HG03280 (cell line): Measurements from ENCODE around the gene TMA7B.
"Not testable (repeated sequence)": the region's sequence is repeated elsewhere in the genome, so short reads cannot be mapped to it uniquely, and the experiment has no call there.

Experiments used
- ATAC-seq: cut with Tn5 transposase; IDR thresholded peaks from one replicate; pipeline ENCODE4 v1.9.1; 2021; ENCODE audit warnings: mild to moderate bottlenecking, moderate library complexity; ENCODE audit not compliant: unreplicated experiment

TMA7B gene

DNA sequence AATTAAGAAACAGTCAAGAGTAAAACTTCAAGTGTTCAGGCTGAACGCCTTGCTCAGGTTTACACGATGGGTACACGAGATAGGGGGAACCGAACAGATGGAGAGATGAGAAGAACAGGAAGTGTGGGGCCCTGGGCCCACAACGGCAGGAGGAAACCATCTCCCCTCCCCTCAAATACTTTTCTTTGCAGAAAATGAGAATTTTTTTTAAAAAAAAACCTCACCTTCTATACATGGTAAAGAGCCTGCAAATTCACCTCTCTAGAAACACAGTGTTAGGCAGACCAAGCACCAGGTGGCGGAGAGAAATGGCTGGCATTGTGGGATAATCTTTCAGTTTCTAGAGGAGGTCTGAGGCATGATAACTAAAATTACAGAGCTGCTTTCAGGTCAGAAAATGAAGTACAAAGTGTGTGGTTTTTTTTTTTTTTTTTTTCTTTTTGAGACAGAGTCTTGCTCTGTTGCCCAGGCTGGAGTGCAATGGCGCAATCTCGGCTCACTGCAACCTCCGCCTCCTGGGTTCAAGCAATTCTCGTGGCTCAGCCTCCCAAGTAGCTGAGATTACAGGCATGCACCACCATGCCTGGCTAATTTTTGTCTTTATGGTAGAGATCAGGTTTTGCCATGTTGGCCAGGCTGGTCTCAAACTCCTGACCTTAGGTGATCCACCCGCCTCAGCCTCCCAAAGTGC is 8.4 kb upstream of the TMA7B start:
- not testable (repeated sequence) for ATAC-seq

DNA sequence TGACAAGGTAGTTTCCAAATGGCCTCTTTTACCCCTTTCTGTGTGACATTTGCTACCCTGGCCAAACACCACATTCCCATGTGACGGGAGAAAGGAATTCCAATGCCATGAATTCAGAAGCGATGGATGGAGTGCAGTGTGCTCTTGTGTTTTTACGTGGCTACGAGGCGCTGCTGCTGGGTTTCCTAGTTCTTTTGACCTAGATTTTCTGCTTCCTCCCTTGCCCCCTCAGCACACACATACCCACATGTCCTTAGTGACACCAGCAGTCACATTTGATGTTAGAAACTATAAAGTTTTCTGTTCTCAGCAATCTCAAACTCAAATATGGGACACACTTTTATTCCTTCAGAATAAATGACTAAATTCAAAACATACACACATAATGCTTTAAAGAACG is 7.8 kb upstream of the TMA7B start:
- ATAC-seq, result no peak

DNA sequence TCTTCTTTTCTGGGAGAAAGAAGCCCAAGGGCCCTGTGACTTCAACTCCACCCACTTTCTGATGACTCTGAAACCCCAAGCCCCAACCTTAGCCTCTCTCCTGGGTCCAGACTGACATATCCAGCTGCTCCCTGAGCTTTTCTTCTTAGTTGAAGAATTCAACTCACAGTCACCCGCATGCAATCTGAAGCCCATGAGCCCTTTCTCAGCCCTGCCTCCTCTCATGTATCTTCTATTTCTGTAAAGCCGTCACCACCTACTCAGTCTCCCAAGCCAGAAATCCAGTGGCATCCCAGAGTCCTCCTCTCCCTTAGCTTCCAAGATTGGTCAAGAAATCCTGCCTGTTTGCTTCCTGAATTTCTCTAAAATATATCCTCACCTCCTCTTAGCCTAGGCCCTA is 7.1 kb upstream of the TMA7B start:
- no peak for ATAC-seq

GRCh38 chr22:39954584-39955055 is 5.6 kb upstream of the TMA7B start:
- no peak for ATAC-seq

DNA sequence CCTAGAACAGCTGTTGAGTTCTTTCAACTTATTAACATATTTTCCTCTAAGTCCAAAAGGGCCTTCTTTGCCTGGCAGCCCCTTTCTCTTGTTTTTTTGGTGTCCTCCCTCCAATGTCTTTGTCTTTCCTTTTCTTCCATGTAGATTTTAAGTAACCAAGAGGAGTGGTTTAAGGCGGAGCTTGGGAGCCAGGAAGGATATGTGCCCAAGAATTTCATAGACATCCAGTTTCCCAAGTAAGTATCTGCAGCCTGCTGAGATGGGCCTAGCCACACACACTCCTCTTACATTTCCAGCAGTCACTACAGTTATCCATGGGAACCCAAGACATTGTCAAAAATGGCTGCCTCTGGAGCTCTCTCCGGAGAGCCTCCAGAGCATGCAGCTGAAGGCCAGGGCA is 4.5 kb upstream of the TMA7B start:
- ATAC-seq, result no peak

- no peak for ATAC-seq
Measured at GRCh38 chr22:39956932-39957664, 3.1 kb upstream of the TMA7B start.

- ATAC-seq, result no peak
Measured at GRCh38 chr22:39958009-39958711, 2.0 kb upstream of the TMA7B start.

DNA sequence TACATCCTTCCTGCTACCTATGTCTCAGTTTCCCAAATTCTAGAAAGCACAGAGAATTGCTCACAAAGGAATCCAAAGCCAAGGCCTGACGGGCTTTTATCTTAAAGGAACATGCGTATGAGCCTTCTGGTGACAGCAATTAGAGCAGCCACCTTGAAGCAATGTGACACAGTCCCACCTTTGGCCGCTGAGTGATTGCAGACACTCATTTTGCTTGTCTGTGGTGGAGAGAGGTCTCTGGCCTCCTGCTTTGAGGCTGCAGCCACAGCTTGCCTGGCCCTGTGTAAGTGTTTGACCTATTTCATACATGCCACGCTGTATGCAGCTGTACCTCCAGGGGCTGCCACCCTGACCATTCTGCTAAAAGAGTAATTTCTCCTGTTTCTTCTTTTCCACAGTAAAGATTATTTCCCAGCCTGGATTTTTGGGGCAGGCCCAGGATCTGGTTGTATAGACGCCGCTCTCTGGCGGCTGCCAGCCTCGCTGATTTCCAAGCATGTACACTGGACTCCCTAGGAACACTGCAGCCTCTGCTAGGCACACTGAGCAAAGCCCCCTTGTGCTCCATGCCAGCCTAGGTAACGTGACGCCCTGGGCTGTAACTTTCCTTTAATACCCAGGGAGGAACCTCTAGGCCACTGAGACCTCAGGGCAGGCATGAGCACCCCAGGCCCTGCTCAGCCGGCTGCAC is 1.1 kb upstream of the TMA7B start:
- ATAC-seq, result no peak

GRCh38 chr22:39960791-39961746 is 872 bp downstream of the TMA7B start:
- peak; percentile 86 for ATAC-seq

DNA sequence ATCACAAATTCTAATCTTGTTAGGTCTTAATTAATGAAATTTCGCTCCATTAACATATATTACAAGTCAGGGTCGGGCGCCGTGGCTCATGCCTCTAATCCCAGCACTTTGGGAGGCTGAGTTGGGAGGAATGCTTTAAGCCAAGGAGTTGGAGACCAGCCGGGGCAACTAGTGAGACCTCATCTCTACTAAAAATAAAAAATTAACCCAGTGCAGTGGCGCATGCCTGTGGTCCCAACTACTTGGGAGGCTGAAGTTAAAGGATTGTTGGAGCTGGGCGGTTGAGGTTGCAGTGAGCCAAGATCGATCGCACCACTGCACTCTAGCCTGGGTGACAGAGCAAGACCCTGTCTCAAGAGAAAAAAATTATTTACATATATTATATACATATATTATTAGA is 1.9 kb downstream of the TMA7B start:
- no peak for ATAC-seq

GRCh38 chr22:39965748-39966147 is 5.6 kb downstream of the TMA7B start:
- ATAC-seq, result no peak

DNA sequence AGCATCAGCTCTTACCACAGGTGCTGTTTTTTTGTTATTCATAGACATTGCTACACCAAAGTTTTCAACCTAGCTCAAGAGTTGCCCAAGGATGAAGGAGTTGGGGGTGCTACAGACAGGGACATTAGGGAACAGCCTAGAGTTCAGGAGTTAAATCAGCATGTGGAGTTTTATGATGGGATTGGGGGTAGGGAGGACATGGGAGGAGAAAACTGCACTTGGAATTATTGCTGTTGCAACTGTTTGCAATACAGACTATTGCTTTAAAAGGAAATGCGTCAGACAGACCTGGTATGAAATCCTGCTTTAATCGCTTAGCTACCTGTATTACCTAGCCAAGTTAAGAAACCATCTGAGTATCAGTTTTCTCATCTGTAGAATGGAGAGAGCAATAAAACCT is 6.3 kb downstream of the TMA7B start:
- ATAC-seq, result no peak

DNA sequence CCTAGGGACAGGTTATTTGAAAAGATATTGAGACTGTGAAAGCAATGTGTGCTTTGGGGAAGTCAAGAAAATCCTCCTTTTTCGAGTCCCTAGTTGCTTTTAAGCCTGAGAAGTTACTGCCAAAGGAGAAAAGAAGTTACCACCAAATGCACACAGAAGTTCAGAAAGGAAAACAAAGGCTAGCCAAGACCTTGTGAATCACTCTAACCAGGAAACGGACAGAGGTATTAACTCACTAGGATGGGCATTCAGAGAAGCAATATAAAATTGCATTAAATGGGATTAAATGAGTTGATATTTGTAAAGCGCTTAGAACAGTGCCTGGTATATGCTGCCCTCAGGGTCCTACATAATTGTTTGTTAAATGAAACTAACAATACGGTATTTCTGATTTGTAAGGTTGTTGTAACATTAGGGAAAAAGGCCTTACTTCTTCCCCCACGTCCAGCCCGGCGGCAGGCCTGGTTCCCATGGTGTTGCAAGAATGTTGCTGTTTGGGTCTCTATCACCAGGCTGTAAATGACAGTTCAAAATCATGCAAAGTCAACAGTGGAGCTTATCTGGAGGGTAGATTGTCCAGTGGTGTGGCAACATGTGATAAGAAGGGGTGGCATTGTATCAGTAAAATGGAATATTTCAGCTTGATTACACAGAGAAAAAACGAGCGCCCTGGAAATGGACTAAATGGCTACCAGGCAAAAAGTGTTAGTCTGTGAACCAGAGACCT is 7.1 kb downstream of the TMA7B start:
- ATAC-seq, result no peak

- ATAC-seq, result no peak
Measured at GRCh38 chr22:39967996-39968972, 8.1 kb downstream of the TMA7B start.

GRCh38 chr22:39970742-39971141 is 10.5 kb downstream of the TMA7B start:
- no peak for ATAC-seq

GRCh38 chr22:39972641-39973040 is 12.4 kb downstream of the TMA7B start:
- ATAC-seq, result no peak

- no peak for ATAC-seq
Measured at GRCh38 chr22:39973656-39974055, 13.5 kb downstream of the TMA7B start.

DNA sequence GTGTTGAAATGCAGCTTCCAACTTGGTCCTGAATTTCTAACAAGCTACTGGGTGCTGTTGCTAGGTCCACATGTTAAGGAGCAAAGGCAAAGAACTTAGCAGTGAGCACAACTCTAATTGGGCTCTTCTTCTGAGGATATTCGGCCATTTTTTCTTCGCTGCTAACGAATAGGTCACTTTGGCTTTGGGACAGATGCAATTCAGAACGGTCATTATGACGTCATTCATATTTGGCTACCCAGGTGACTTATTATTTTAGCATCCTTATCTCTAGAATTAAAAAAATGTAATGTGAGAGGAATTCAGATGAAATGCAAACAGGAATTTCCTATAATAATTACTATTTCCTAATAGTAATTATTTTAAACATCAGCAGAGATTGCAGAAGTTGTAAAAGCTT is 13.9 kb downstream of the TMA7B start:
- no peak for ATAC-seq
